ENCODE results near the gene TNP1. TPM values are rescaled to one million over a fixed set of nuclear protein-coding genes. Genes with fewer than 3 reads are reported as not detected.

The TNP1 gene
- total and polyA plus RNA-seq, 2 donors (not counting 1 experiment from before 2014, with no cell fraction given), result not detected

GRCh38 chr2:216850665-216851322, 9.1 kb downstream of the TNP1 start:
- H3K4me3 Mint-ChIP-seq, result no peak overlapping the region
- POLR2A ChIA-PET, result no interaction called here

GRCh38 chr2:216849987-216850386, 9.9 kb downstream of the TNP1 start:
- WGBS (ENCODE audit: insufficient coverage), result 100% methylated on average over 9 of the region's 10 CpGs
- Mint-ChIP-seq H3K27ac (no peak overlapping the region), H3K4me1 (no peaks in the 10 kb centered on the region), H3K9me3 (ENCODE audit: insufficient read depth) (no peaks in the 10 kb centered on the region), H3K4me3 (no peak overlapping the region), H3K27me3 (peaks cover 19% of the 10 kb centered on the region)
- Histone ChIP-seq H3K79me2 (ENCODE audit: control insufficient read depth, insufficient read depth, low read length) (no peaks in the 10 kb centered on the region), H3K27ac (ENCODE audit: low read length in 2 of 2) (no peak overlapping the region), H3K27me3 (replicated peaks in 1 of 4; ENCODE audit: control extremely low read depth in 1 of 4, control insufficient read depth in 3 of 4, insufficient read depth in 4 of 4, low read length in 3 of 4) (no peaks in the 10 kb centered on the region), H3K4me2 (replicated peaks; ENCODE audit: low read depth, low read length, poor library complexity, severe bottlenecking) (no peak overlapping the region), H4K20me1 (ENCODE audit: control insufficient read depth, insufficient read depth, low read length, poor library complexity, severe bottlenecking) (no peaks in the 10 kb centered on the region), H3K36me3 (replicated peaks in 1 of 2; ENCODE audit: control extremely low read depth in 1 of 2, control insufficient read depth in 1 of 2, extremely low read depth in 1 of 2, insufficient read depth in 2 of 2, low read length in 1 of 2) (no peaks in the 10 kb centered on the region), H3K9me3 (ENCODE audit: control extremely low read depth in 1 of 3, control insufficient read depth in 2 of 3, insufficient read depth in 1 of 3, low read length in 2 of 3) (peaks cover 0 to 3% (median 0%) of the 10 kb centered on the region in 3 donors), H3K4me3 (ENCODE audit: control extremely low read depth in 1 of 5, extremely low read depth in 1 of 5, insufficient read depth in 1 of 5, low read depth in 2 of 5, low read length in 4 of 5) (no peak overlapping the region), H3K4me1 (ENCODE audit: control insufficient read depth in 2 of 2, insufficient read depth in 2 of 2, low read length in 2 of 2) (no peaks in the 10 kb centered on the region), H2AFZ (ENCODE audit: insufficient read depth, low read depth, low read length, poor library complexity, severe bottlenecking) (no peak overlapping the region), H3K9ac (ENCODE audit: low read length) (no peak overlapping the region)
- TF ChIP-seq CTCF (IDR thresholded peaks at IDR 0.05) (no peak), EZH2 (IDR thresholded peaks at IDR 0.05; ENCODE audit: borderline replicate concordance, insufficient read depth, low read depth, low read length, poor library complexity, severe bottlenecking) (no peak)
- intact Hi-C loops (cut with micrococcal nuclease), result no loop called here
- ChIA-PET POLR2A (no interaction called here), CTCF (no interaction called here)
- DNase-seq, result no peak
- no peak for ATAC-seq (ENCODE audit: low read depth)

More at GRCh38 chr2:216850665-216851322, 9.1 kb downstream of the TNP1 start:
- CTCF ChIA-PET, result no interaction called here
- Mint-ChIP-seq H3K27me3 (peaks cover 19% of the 10 kb centered on the region), H3K9me3 (ENCODE audit: insufficient read depth) (no peaks in the 10 kb centered on the region), H3K27ac (no peak overlapping the region), H3K4me1 (no peaks in the 10 kb centered on the region)
- peaks cover 0 to 3% (median 0%) of the 10 kb centered on the region in 3 donors for H3K9me3 ChIP-seq (ENCODE audit: control extremely low read depth in 1 of 3, control insufficient read depth in 2 of 3, insufficient read depth in 1 of 3, low read length in 2 of 3)
- H3K4me3 ChIP-seq (ENCODE audit: control extremely low read depth in 1 of 5, extremely low read depth in 1 of 5, insufficient read depth in 1 of 5, low read depth in 2 of 5, low read length in 4 of 5), result no peak overlapping the region
- no peaks in the 10 kb centered on the region for H3K27me3 ChIP-seq (replicated peaks in 1 of 4; ENCODE audit: control extremely low read depth in 1 of 4, control insufficient read depth in 3 of 4, insufficient read depth in 4 of 4, low read length in 3 of 4)
- H3K27ac ChIP-seq (ENCODE audit: low read length in 2 of 2), result no peak overlapping the region
- H3K4me2 ChIP-seq (replicated peaks; ENCODE audit: low read depth, low read length, poor library complexity, severe bottlenecking), result no peak overlapping the region
- ATAC-seq (ENCODE audit: low read depth) (no peak), DNase-seq (no peak)
- WGBS (ENCODE audit: insufficient coverage), result no CpG with 5 or more reads among the region's 6 CpGs
- H2AFZ ChIP-seq (ENCODE audit: insufficient read depth, low read depth, low read length, poor library complexity, severe bottlenecking), result no peak overlapping the region
- no peaks in the 10 kb centered on the region for H4K20me1 ChIP-seq (ENCODE audit: control insufficient read depth, insufficient read depth, low read length, poor library complexity, severe bottlenecking)
- no peak overlapping the region for H3K9ac ChIP-seq (ENCODE audit: low read length)
- intact Hi-C loops (cut with micrococcal nuclease), result no loop called here
- no peaks in the 10 kb centered on the region for H3K79me2 ChIP-seq (ENCODE audit: control insufficient read depth, insufficient read depth, low read length)
- no peak for TF ChIP-seq CTCF (IDR thresholded peaks at IDR 0.05)
- no peak for TF ChIP-seq EZH2 (IDR thresholded peaks at IDR 0.05; ENCODE audit: borderline replicate concordance, insufficient read depth, low read depth, low read length, poor library complexity, severe bottlenecking)
- no peaks in the 10 kb centered on the region for H3K4me1 ChIP-seq (ENCODE audit: control insufficient read depth in 2 of 2, insufficient read depth in 2 of 2, low read length in 2 of 2)
- no peaks in the 10 kb centered on the region for H3K36me3 ChIP-seq (replicated peaks in 1 of 2; ENCODE audit: control extremely low read depth in 1 of 2, control insufficient read depth in 1 of 2, extremely low read depth in 1 of 2, insufficient read depth in 2 of 2, low read length in 1 of 2)

Data from B cell (primary cell).